Suprapubic skin (tissue), 4 donors: ENCODE measurements around the gene ZNF70.

Source experiments
- CTCF ChIP-seq, 2 donors: fragments of 200-600 bp in 1 of 2; fragments of 450-650 bp in 1 of 2; sonication (generic) in 1 of 2; IDR thresholded peaks; one replicate each; pipeline ENCODE4 v1.5.1; 2016 to 2019; ENCODE audit warnings: antibody characterized with exemption in 2 of 2, mild to moderate bottlenecking in 1 of 2, moderate library complexity in 1 of 2
- POLR2A ChIP-seq, 2 donors: fragments of 450-650 bp; IDR thresholded peaks; one replicate each; pipeline ENCODE4 v1.6.1; 2017; ENCODE audit warnings: antibody characterized with exemption in 2 of 2, mild to moderate bottlenecking in 2 of 2, moderate library complexity in 2 of 2
- POLR2AphosphoS5 ChIP-seq, 3 donors: sonication (generic); formaldehyde crosslinking; IDR thresholded peaks; one replicate each; pipeline ENCODE4 v1.6.1; 2017; ENCODE audit warnings: antibody characterized with exemption in 3 of 3

- TF ChIP-seq CTCF (IDR thresholded peaks at IDR 0.05), result no peak
- TF ChIP-seq POLR2A (IDR thresholded peaks at IDR 0.05), result no peak
- no peak for TF ChIP-seq POLR2AphosphoS5 (IDR thresholded peaks at IDR 0.05)
Measured at GRCh38 chr22:23752090-23752691, 1.3 kb upstream of the ZNF70 start.
